H9 (cell line): ENCODE data around the gene PFDN1. TPM values are rescaled to one million over a fixed set of nuclear protein-coding genes. Genes with fewer than 3 reads are reported as not detected.
A peak's percentile ranks its signal among the peaks of the same experiment; 100 is the strongest.

Experiments used
- DNase-seq: peaks from one replicate; pipeline ENCODE4 v3.0.0-alpha.2; 2017
- H2AFZ ChIP-seq: one replicate; pipeline ENCODE4 v1.6.1; 2013; ENCODE audit warnings: mild to moderate bottlenecking, low read length, control low read depth, moderate library complexity
- H2AK5ac ChIP-seq: 2 replicates; pipeline ENCODE4 v1.6.1; 2013; ENCODE audit warnings: low read length, control low read depth, mixed read lengths; ENCODE audit not compliant: insufficient read length
- H2BK120ac ChIP-seq: one replicate; pipeline ENCODE4 v1.6.1; 2013; ENCODE audit warnings: low read depth, mild to moderate bottlenecking, low read length, control low read depth, inconsistent platforms; ENCODE audit not compliant: poor library complexity, severe bottlenecking
- H2BK12ac ChIP-seq: 2 replicates; pipeline ENCODE4 v1.6.1; 2013; ENCODE audit warnings: low read length, control low read depth, mixed read lengths, low read depth; ENCODE audit not compliant: insufficient read length
- H2BK15ac ChIP-seq: 2 replicates; pipeline ENCODE4 v1.6.1; 2013; ENCODE audit warnings: low read depth, low read length, control low read depth
- H2BK20ac ChIP-seq: one replicate; pipeline ENCODE4 v1.6.1; 2013; ENCODE audit warnings: low read depth, mild to moderate bottlenecking, low read length, control low read depth, inconsistent platforms; ENCODE audit not compliant: poor library complexity, severe bottlenecking
- H2BK5ac ChIP-seq: 2 replicates; pipeline ENCODE4 v1.6.1; 2013; ENCODE audit warnings: low read length, control low read depth, mixed read lengths; ENCODE audit not compliant: insufficient read length
- H3K14ac ChIP-seq: 2 replicates; pipeline ENCODE4 v1.6.1; 2013; ENCODE audit warnings: low read length, control low read depth; ENCODE audit not compliant: insufficient read depth
- H3K18ac ChIP-seq: 2 replicates; pipeline ENCODE4 v1.6.1; 2013; ENCODE audit warnings: low read depth, mild to moderate bottlenecking, mixed read lengths, low read length, control low read depth; ENCODE audit not compliant: insufficient read length
- H3K23ac ChIP-seq: 2 replicates; pipeline ENCODE4 v1.6.1; 2013; ENCODE audit warnings: low read length, control low read depth, mixed read lengths, low read depth; ENCODE audit not compliant: insufficient read length
- H3K23me2 ChIP-seq: 2 replicates; pipeline ENCODE4 v1.6.1; 2013; ENCODE audit warnings: low read depth, mild to moderate bottlenecking, mixed read lengths, low read length, control low read depth; ENCODE audit not compliant: insufficient read length, poor library complexity, severe bottlenecking
- H3K27ac ChIP-seq: 2 replicates; pipeline ENCODE4 v1.5.1; 2013; ENCODE audit warnings: low read length, control low read depth, mixed read lengths, low read depth; ENCODE audit not compliant: insufficient read length
- H3K27me3 ChIP-seq: 2 replicates; pipeline ENCODE4 v1.6.1; 2013; ENCODE audit warnings: low read length, control low read depth, inconsistent platforms; ENCODE audit not compliant: insufficient read depth
- H3K4ac ChIP-seq: 2 replicates; pipeline ENCODE4 v1.6.1; 2013; ENCODE audit warnings: low read depth, mild to moderate bottlenecking, control low read depth, inconsistent platforms, low read length, moderate library complexity
- H3K4me1 ChIP-seq: 2 replicates; pipeline ENCODE4 v1.6.1; 2013; ENCODE audit warnings: low read length, control low read depth, inconsistent platforms; ENCODE audit not compliant: insufficient read depth
- H3K4me2 ChIP-seq: 2 replicates; pipeline ENCODE4 v1.6.1; 2013; ENCODE audit warnings: low read length, control low read depth, mixed read lengths; ENCODE audit not compliant: insufficient read length, insufficient read depth
- H3K56ac ChIP-seq: 2 replicates; pipeline ENCODE4 v1.6.1; 2013; ENCODE audit warnings: low read depth, mild to moderate bottlenecking, mixed read lengths, low read length, control low read depth; ENCODE audit not compliant: insufficient read length
- H3K79me1 ChIP-seq: 2 replicates; pipeline ENCODE4 v1.6.1; 2013; ENCODE audit warnings: low read depth, mild to moderate bottlenecking, moderate library complexity, low read length, control low read depth, inconsistent platforms; ENCODE audit not compliant: insufficient read depth, poor library complexity, severe bottlenecking
- H3K79me2 ChIP-seq: 2 replicates; pipeline ENCODE4 v1.6.1; 2013; ENCODE audit warnings: low read length, control low read depth, inconsistent platforms; ENCODE audit not compliant: insufficient read depth
- H3K9ac ChIP-seq: 2 replicates; pipeline ENCODE4 v1.6.1; 2013; ENCODE audit warnings: low read length, control low read depth, mixed read lengths; ENCODE audit not compliant: insufficient read length; ENCODE audit errors: extremely low read depth
- H3K9me3 ChIP-seq: one replicate; pipeline ENCODE4 v1.6.1; 2013; ENCODE audit warnings: low read depth, low read length, inconsistent platforms; ENCODE audit not compliant: control insufficient read depth
- H3T11ph ChIP-seq: one replicate; pipeline ENCODE4 v1.6.1; 2013; ENCODE audit warnings: mild to moderate bottlenecking, low read length, control low read depth, inconsistent platforms
- H4K20me1 ChIP-seq: one replicate; pipeline ENCODE4 v1.6.1; 2013; ENCODE audit not compliant: control insufficient read depth, insufficient read length, insufficient read depth
- H4K5ac ChIP-seq: 2 replicates; pipeline ENCODE4 v1.6.1; 2013; ENCODE audit warnings: low read depth, mild to moderate bottlenecking, mixed read lengths, low read length, control low read depth; ENCODE audit not compliant: insufficient read length
- H4K8ac ChIP-seq: replicated peaks from 2 replicates; pipeline ENCODE4 v1.6.1; 2013; ENCODE audit warnings: low read length, control low read depth, mixed read lengths, low read depth; ENCODE audit not compliant: insufficient read length
- H4K91ac ChIP-seq: 2 replicates; pipeline ENCODE4 v1.6.1; 2013; ENCODE audit warnings: low read depth, mild to moderate bottlenecking, moderate library complexity, mixed read lengths, low read length, control low read depth; ENCODE audit not compliant: insufficient read length
- H3K27ac Mint-ChIP-seq, 3 experiments: 2 replicates in 2 of 3; 3 replicates in 1 of 3; pipeline ENCODE4 v1.8.0; 2020 to 2021; ENCODE audit warnings: mixed read lengths in 3 of 3, mild to moderate bottlenecking in 1 of 3, moderate library complexity in 1 of 3
- H3K27me3 Mint-ChIP-seq: 2 replicates; pipeline ENCODE4 v1.8.0; 2021; ENCODE audit warnings: low read depth, mild to moderate bottlenecking, moderate library complexity, mixed read lengths
- H3K36me3 Mint-ChIP-seq, 3 experiments: 2 replicates in 2 of 3; 3 replicates in 1 of 3; pipeline ENCODE4 v1.8.0; 2020 to 2021; ENCODE audit warnings: low read depth in 3 of 3, mixed read lengths in 3 of 3; ENCODE audit not compliant: insufficient read depth in 1 of 3
- H3K4me1 Mint-ChIP-seq, 2 experiments: 2 replicates each; pipeline ENCODE4 v1.8.0; 2020; ENCODE audit warnings: mixed read lengths in 2 of 2
- H3K4me3 Mint-ChIP-seq, 2 experiments: 2 replicates in 1 of 2; 3 replicates in 1 of 2; pipeline ENCODE4 v1.8.0; 2020 to 2021; ENCODE audit warnings: mild to moderate bottlenecking in 2 of 2, mixed read lengths in 2 of 2, moderate library complexity in 1 of 2
- H3K9me3 Mint-ChIP-seq, 2 experiments: 2 replicates in 1 of 2; 3 replicates in 1 of 2; pipeline ENCODE4 v1.8.0; 2020; ENCODE audit warnings: mild to moderate bottlenecking in 2 of 2, mixed read lengths in 2 of 2, moderate library complexity in 1 of 2
- CTCF ChIP-seq: fragments of 200-600 bp; sonication (generic); conservative IDR thresholded peaks from 3 replicates; pipeline ENCODE4 v1.8.0; 2021; ENCODE audit warnings: antibody characterized with exemption, mild to moderate bottlenecking
- WGBS: extraction: QIAGEN DNeasy Blood & Tissue Kit; methylation state at CpG from one replicate; pipeline ENCODE4 v1.1.7; 2013; ENCODE audit warnings: missing lambda C conversion rate, low lambda C conversion rate, mixed read lengths; ENCODE audit not compliant: insufficient read length; ENCODE audit errors: extremely low coverage; 5-methylcytosine and 5-hydroxymethylcytosine counted together
- total RNA-seq: library from RNA; stranded (reverse); gene quantifications from 2 replicates; pipeline ENCODE4 v1.2.1, GENCODE V29; 2021

PFDN1 gene
- total RNA-seq, 1 experiment from 2014 or later: 58.3 TPM

- Histone ChIP-seq H3K23me2 (no peaks in the 10 kb centered on the region), H3K56ac (no peak overlapping the region), H2BK120ac (no peak overlapping the region), H4K91ac (no peak overlapping the region), H3K4me1 (no peaks in the 10 kb centered on the region; the same call in 1 of the 2 replicates), H2BK15ac (no peak overlapping the region), H3K79me2 (no peaks in the 10 kb centered on the region), H3K14ac (no peak overlapping the region), H3K27ac (no peak overlapping the region), H3K9ac (no peak overlapping the region), H3K27me3 (no peaks in the 10 kb centered on the region), H2BK20ac (no peak overlapping the region), H4K8ac (no peak overlapping the region), H2BK12ac (no peak overlapping the region), H3K9me3 (no peaks in the 10 kb centered on the region), H3K23ac (no peak overlapping the region), H4K20me1 (no peaks in the 10 kb centered on the region), H3K18ac (no peak overlapping the region), H3K4ac (no peak overlapping the region), H2AFZ (no peak overlapping the region), H3K79me1 (no peaks in the 10 kb centered on the region), H3T11ph (no peak overlapping the region), H4K5ac (no peak overlapping the region), H2BK5ac (no peak overlapping the region), H2AK5ac (no peak overlapping the region), H3K4me2 (no peak overlapping the region)
- no peaks in the 10 kb centered on the region; a peak in 1 of 5 replicates for H3K9me3 Mint-ChIP-seq
- peaks cover 18 to 19% of the 10 kb centered on the region in 2 experiments for H3K4me1 Mint-ChIP-seq
- H3K36me3 Mint-ChIP-seq: no peaks in the 10 kb centered on the region
- no peak overlapping the region for H3K4me3 Mint-ChIP-seq
- no peaks in the 10 kb centered on the region for H3K27me3 Mint-ChIP-seq
- WGBS: no CpG with 5 or more reads among the region's 3 CpGs
- DNase-seq: no peak
- no peak for TF ChIP-seq CTCF
- 0 out of 7 replicates have a peak overlapping the region, but pooled peaks of 1 of the 3 experiments have one; percentile 33 for H3K27ac Mint-ChIP-seq
Measured at GRCh38 chr5:140220032-140220697, 82.7 kb downstream of the PFDN1 start.
